ENCODE results near the gene PIGU. TPM values are rescaled to one million over a fixed set of nuclear protein-coding genes. Genes with fewer than 3 reads are reported as not detected.

PIGU gene
- total RNA-seq, 4 donors from 2014 or later = 9.5 to 17.5 (median 12.5) TPM

GRCh38 chr20:34512955-34513419, 163.9 kb downstream of the PIGU start:
- DNase-seq = no peak
- H3K27me3 ChIP-seq = no peaks in the 10 kb centered on the region
- no peaks in the 10 kb centered on the region for H3K9me3 ChIP-seq
- TF ChIP-seq POLR2A (IDR thresholded peaks at IDR 0.05) (no peak), CTCF (IDR thresholded peaks at IDR 0.05) (no peak)
- intact Hi-C loops (cut with DNase I; ENCODE audit: low total_unique reads) = no loop called here
- H3K4me1 ChIP-seq = peaks cover 0 to 6% of the 10 kb centered on the region in 2 donors
- H3K27ac ChIP-seq = no peak overlapping the region
- no peaks in the 10 kb centered on the region for H3K36me3 ChIP-seq
- no peak overlapping the region for H3K4me3 ChIP-seq

GRCh38 chr20:34512266-34512954, 164.5 kb downstream of the PIGU start:
- Histone ChIP-seq H3K9me3 (no peaks in the 10 kb centered on the region), H3K27me3 (no peaks in the 10 kb centered on the region), H3K4me1 (peaks cover 0 to 6% of the 10 kb centered on the region in 2 donors), H3K36me3 (no peaks in the 10 kb centered on the region), H3K27ac (no peak overlapping the region), H3K4me3 (no peak overlapping the region)
- DNase-seq = no peak
- no peak for TF ChIP-seq CTCF (IDR thresholded peaks at IDR 0.05)
- no peak for TF ChIP-seq POLR2A (IDR thresholded peaks at IDR 0.05)
- intact Hi-C loops (cut with DNase I; ENCODE audit: low total_unique reads) = no loop called here

GRCh38 chr20:34511891-34512265, 165.0 kb downstream of the PIGU start:
- Histone ChIP-seq H3K4me1 (peaks cover 0 to 6% of the 10 kb centered on the region in 2 donors), H3K36me3 (no peaks in the 10 kb centered on the region), H3K4me3 (no peak overlapping the region), H3K27me3 (no peaks in the 10 kb centered on the region), H3K9me3 (no peaks in the 10 kb centered on the region), H3K27ac (no peak overlapping the region)
- TF ChIP-seq POLR2A (IDR thresholded peaks at IDR 0.05) = no peak
- no peak for TF ChIP-seq CTCF (IDR thresholded peaks at IDR 0.05)
- no peak for DNase-seq
- intact Hi-C loops (cut with DNase I; ENCODE audit: low total_unique reads) = no loop called here

GRCh38 chr20:34510575-34510974, 166.3 kb downstream of the PIGU start:
- Histone ChIP-seq H3K36me3 (no peaks in the 10 kb centered on the region), H3K4me1 (peaks cover 0 to 6% of the 10 kb centered on the region in 2 donors), H3K27ac (no peak overlapping the region), H3K27me3 (no peaks in the 10 kb centered on the region), H3K4me3 (no peak overlapping the region), H3K9me3 (no peaks in the 10 kb centered on the region)
- intact Hi-C loops (cut with DNase I; ENCODE audit: low total_unique reads) = no loop called here
- no peak for TF ChIP-seq POLR2A (IDR thresholded peaks at IDR 0.05)
- no peak for TF ChIP-seq CTCF (IDR thresholded peaks at IDR 0.05)
- no peak for DNase-seq

Small RNA genes lying within 50 kb of the gene (small RNA-seq; reads per million reads assigned to genes)
- gene AL118520.1 = not detected
- gene RF00019 = not detected

Other genes starting within 250 kb of the PIGU start
- 100 to 1,000 TPM in 3 of 4 donors, 10 to 100 TPM in 1; 20.8 to 289 (median 149) TPM for gene DYNLRB1, start 160.7 kb downstream of the PIGU start, total RNA-seq
- 10 to 100 TPM in 3 of 4 donors, 1 to 10 TPM in 1; 6.7 to 57.1 (median 20.0) TPM for gene MAP1LC3A, start 118.4 kb downstream of the PIGU start, total RNA-seq
- gene TP53INP2, start 27.3 kb upstream of the PIGU start, total RNA-seq = 10 to 100 TPM in 1 of 4 donors, 1 to 10 TPM in 3; 1.2 to 23.2 (median 2.8) TPM
- gene NCOA6, start 148.6 kb upstream of the PIGU start, total RNA-seq = 10 to 100 TPM in 2 of 4 donors, 1 to 10 TPM in 2; 3.1 to 39.2 (median 10.5) TPM
- 10 to 100 TPM in 3 of 4 donors, 1 to 10 TPM in 1; 7.4 to 38.4 (median 16.5) TPM for gene GGT7, start 195.8 kb upstream of the PIGU start, total RNA-seq
- gene ACSS2, start 199.5 kb upstream of the PIGU start, total RNA-seq = 100 to 1,000 TPM in 1 of 4 donors, 10 to 100 TPM in 3; 18.8 to 138 (median 48.7) TPM